A673 (cell line): ENCODE data around the gene SH3GL2. TPM values are rescaled to one million over a fixed set of nuclear protein-coding genes. Genes with fewer than 3 reads are reported as not detected.
A peak's percentile ranks its signal among the peaks of the same experiment; 100 is the strongest.

Experiments used
- BruUV-seq: library from RNA; stranded (reverse); fragments of 400-500 nt; replicated peaks from 2 replicates; lab custom pipeline; 2021; lab: Mats Ljungman, UMichigan
- CTCF ChIA-PET: fragments of 300-600 bp; sonication (Branson Sonifier 250); formaldehyde crosslinking; loops from one replicate; lab custom pipeline; 2022; ENCODE audit warnings: antibody characterized with exemption; lab: Charles Lee
- POLR2A ChIA-PET: fragments of 300-600 bp; sonication (Branson Sonifier 250); formaldehyde crosslinking; loops from one replicate; lab custom pipeline; 2022; ENCODE audit warnings: antibody characterized with exemption; ENCODE audit not compliant: low non-redundant PET; lab: Charles Lee
- DNase-seq: peaks from one replicate; pipeline ENCODE4 v3.0.0-alpha.2; 2015; ENCODE audit warnings: low spot score
- H3K27ac ChIP-seq: fragments of 200-600 bp; sonication (generic); 2 replicates; pipeline ENCODE4 v1.5.1; 2016; ENCODE audit warnings: mixed run types, low read depth, mild to moderate bottlenecking, mixed read lengths, antibody characterized with exemption, low read length; ENCODE audit not compliant: poor library complexity, severe bottlenecking
- H3K27me3 ChIP-seq: fragments of 200-600 bp; sonication (generic); replicated peaks from 2 replicates; pipeline ENCODE4 v1.6.1; 2017; ENCODE audit warnings: mixed run types, low read depth, mild to moderate bottlenecking, mixed read lengths, antibody characterized with exemption, low read length; ENCODE audit not compliant: insufficient read depth, poor library complexity
- H3K36me3 ChIP-seq: fragments of 200-600 bp; sonication (generic); 2 replicates; pipeline ENCODE4 v1.6.1; 2016; ENCODE audit warnings: mixed run types, mild to moderate bottlenecking, mixed read lengths, antibody characterized with exemption, low read length; ENCODE audit not compliant: insufficient read depth, poor library complexity, severe bottlenecking
- H3K4me1 ChIP-seq: fragments of 200-600 bp; sonication (generic); 2 replicates; pipeline ENCODE4 v1.6.1; 2017; ENCODE audit warnings: mixed run types, mild to moderate bottlenecking, mixed read lengths, antibody characterized with exemption, low read length; ENCODE audit not compliant: insufficient read depth, poor library complexity, severe bottlenecking
- H3K4me3 ChIP-seq: fragments of 200-600 bp; sonication (generic); 2 replicates; pipeline ENCODE4 v1.5.1; 2016; ENCODE audit warnings: low read depth, mixed run types, mild to moderate bottlenecking, mixed read lengths, low read length; ENCODE audit not compliant: poor library complexity, severe bottlenecking
- H3K9me3 ChIP-seq: fragments of 200-600 bp; sonication (generic); 2 replicates; pipeline ENCODE4 v1.6.1; 2016; ENCODE audit warnings: mixed run types, low read depth, mild to moderate bottlenecking, mixed read lengths, antibody characterized with exemption, low read length; ENCODE audit not compliant: poor library complexity, severe bottlenecking
- EZH2 ChIP-seq: fragments of 200-600 bp; sonication (generic); IDR thresholded peaks from 2 replicates; pipeline ENCODE4 v1.6.1; 2017; ENCODE audit warnings: borderline replicate concordance, low read depth, mild to moderate bottlenecking, mixed read lengths, antibody characterized with exemption, low read length; ENCODE audit not compliant: poor library complexity, severe bottlenecking
- intact Hi-C: fragments of 100-400 bp; cut with micrococcal nuclease; formaldehyde crosslinking; loops from one replicate; pipeline ENCODE4 v1.10.0; 2022; ENCODE audit not compliant: unreplicated experiment
- total RNA-seq: library from RNA; stranded (reverse); gene quantifications from 2 replicates; pipeline ENCODE4 v1.2.3, GENCODE V29; 2021
- TF ChIP-seq, protein P1 (sequence below): fragments of 300-800, 200-600 bp; sonication (generic); conservative IDR thresholded peaks from 2 replicates; pipeline ENCODE4 v1.5.1; 2017; ENCODE audit warnings: low read depth, mild to moderate bottlenecking, antibody characterized with exemption, low read length, moderate library complexity, mixed read lengths

SH3GL2 gene
- total RNA-seq, 1 experiment from 2014 or later = not detected

DNA sequence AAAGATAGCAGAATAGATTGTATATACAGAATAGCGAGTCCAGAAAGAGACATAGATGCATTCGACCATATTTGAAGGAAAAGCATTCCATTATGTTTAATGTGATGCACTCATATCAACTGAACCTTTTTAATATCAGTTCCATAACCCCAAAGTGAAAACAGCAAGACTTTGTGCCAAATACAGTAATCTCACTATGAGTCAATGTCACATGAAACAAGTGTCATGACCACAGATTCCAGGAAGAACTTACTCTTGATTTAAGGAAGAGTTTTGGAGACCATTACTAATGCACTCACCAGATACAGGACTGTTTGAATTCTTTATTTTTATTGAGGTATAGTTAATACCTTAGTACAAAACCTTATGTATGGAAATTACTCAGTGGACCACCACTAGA, 220.5 kb downstream of the SH3GL2 start:
- ChIA-PET POLR2A (no interaction called here), CTCF (no interaction called here)
- Histone ChIP-seq H3K4me1 (no peaks in the 10 kb centered on the region), H3K27ac (no peak overlapping the region), H3K9me3 (no peaks in the 10 kb centered on the region), H3K4me3 (no peak overlapping the region), H3K36me3 (no peaks in the 10 kb centered on the region), H3K27me3 (no peaks in the 10 kb centered on the region)
- intact Hi-C loops = no loop called here
- BruUV-seq = no TSS peak
- DNase-seq = no peak
- TF ChIP-seq, protein P1, sequence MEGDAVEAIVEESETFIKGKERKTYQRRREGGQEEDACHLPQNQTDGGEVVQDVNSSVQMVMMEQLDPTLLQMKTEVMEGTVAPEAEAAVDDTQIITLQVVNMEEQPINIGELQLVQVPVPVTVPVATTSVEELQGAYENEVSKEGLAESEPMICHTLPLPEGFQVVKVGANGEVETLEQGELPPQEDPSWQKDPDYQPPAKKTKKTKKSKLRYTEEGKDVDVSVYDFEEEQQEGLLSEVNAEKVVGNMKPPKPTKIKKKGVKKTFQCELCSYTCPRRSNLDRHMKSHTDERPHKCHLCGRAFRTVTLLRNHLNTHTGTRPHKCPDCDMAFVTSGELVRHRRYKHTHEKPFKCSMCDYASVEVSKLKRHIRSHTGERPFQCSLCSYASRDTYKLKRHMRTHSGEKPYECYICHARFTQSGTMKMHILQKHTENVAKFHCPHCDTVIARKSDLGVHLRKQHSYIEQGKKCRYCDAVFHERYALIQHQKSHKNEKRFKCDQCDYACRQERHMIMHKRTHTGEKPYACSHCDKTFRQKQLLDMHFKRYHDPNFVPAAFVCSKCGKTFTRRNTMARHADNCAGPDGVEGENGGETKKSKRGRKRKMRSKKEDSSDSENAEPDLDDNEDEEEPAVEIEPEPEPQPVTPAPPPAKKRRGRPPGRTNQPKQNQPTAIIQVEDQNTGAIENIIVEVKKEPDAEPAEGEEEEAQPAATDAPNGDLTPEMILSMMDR = no peak
- TF ChIP-seq EZH2 = no peak

GRCh38 chr9:17800418-17800817, 221.6 kb downstream of the SH3GL2 start:
- ChIA-PET CTCF (no interaction called here), POLR2A (no interaction called here)
- no peak overlapping the region for H3K27ac ChIP-seq
- H3K27me3 ChIP-seq = no peaks in the 10 kb centered on the region
- H3K36me3 ChIP-seq = no peaks in the 10 kb centered on the region
- no peaks in the 10 kb centered on the region for H3K4me1 ChIP-seq
- H3K4me3 ChIP-seq = no peak overlapping the region
- intact Hi-C loops = no loop called here
- no peak for DNase-seq
- BruUV-seq = no TSS peak
- H3K9me3 ChIP-seq = no peaks in the 10 kb centered on the region
- no peak for TF ChIP-seq EZH2
- TF ChIP-seq, protein P1 = no peak

DNA sequence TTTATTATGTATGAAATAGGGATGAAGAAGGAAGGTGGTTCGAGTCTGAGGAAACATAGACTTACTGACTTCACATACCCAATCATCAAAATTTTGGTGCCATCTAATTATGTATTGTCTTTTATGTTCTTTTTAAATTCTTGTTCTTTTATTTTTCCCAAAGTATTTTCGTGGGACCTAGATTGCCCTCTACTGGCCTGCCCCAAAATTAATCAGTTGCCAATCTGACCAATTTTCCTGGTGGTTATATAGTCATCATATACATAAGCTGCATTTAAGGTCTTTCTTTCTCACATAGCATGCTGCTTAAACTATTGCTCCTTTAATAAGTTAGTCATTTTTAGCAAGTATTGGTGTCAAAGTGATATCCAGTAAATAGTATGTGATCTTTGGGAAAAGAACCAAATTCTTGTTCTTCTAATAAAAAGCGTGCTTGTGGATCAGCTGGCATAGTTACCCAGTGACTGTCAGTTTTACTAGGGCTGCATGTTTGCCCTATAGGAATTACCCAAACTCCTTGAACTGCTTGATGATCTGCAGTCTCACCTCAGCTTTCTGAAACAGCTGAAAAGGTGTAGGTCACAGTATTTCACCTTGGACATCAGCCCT, 223.5 kb downstream of the SH3GL2 start:
- no peak for TF ChIP-seq EZH2
- TF ChIP-seq, protein P1 = peak; percentile 51
- H3K27ac ChIP-seq = no peak overlapping the region
- intact Hi-C loops = loop anchor here (2.0 kb wide), 1 partner anchor 272 kb away; no protein-coding TSS in a partner anchor
- no peaks in the 10 kb centered on the region for H3K9me3 ChIP-seq
- BruUV-seq = no TSS peak
- no peaks in the 10 kb centered on the region for H3K27me3 ChIP-seq
- H3K4me1 ChIP-seq = no peaks in the 10 kb centered on the region
- no peaks in the 10 kb centered on the region for H3K36me3 ChIP-seq
- ChIA-PET CTCF (no interaction called here), POLR2A (no interaction called here)
- DNase-seq = peak; percentile 0
- no peak overlapping the region for H3K4me3 ChIP-seq
